ENCODE data around the gene CENPM.

Gene CENPM

DNA sequence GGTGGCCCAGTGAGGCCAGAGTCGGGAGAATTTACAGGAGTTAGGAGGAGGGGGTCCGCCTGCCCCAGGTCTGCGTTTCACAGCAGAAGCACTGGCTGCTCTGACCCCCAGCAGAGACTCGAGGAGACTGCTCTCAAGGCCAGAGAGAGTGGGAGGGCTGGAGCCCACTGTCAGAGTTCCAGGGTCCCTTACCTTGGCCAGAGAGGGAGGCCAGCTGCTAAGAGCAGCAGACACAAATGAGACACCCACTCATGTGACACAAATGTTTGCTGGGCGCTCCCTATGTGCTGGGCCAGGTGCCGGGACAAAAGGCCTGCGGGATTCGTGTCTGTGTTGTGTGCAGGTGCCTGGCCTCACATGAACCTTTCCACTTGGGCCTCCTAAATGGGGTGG lies 17.5 kb downstream of the CENPM start:
- no peak for DNase-seq

DNA sequence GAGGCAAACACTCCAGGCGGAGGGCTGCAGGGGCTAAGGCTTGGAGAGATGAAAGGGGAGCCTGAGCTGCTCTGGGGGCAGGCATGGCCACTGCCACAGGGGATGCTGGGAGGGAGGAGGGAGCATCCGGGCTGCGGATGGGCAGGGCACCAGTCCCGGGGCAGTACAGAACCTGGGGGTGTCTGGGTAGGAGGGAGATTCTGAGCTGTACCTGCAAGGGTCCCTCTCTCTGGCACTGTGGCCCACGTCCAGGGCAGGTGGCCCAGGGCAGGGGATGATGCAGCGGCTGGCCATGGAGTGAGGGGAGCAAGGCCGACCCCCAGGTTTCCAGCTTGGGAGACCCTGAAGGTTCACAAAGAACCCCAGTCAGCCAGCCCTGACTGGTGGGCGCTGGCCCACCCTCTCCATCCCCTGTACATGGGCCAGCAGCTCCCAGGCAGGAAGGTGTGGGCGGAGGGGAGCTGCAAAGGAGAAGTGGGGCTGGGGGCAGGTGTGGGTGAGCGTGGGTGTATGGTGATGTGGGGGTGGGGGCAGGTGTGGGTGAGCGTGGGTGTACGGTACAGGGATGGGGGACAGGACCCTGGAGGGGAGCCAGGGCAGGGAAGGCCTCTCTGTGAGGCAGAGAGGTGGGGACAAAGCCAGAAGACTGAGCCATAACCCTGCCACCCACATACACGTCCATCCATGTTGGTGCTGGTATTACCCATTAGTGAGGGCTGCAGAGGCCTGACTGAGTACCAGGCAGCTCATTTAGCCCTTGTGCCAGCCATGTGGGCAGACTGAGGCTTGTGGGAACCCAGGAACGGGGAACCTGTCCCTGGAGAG lies 18.1 kb downstream of the CENPM start:
- no peak for DNase-seq

DNA sequence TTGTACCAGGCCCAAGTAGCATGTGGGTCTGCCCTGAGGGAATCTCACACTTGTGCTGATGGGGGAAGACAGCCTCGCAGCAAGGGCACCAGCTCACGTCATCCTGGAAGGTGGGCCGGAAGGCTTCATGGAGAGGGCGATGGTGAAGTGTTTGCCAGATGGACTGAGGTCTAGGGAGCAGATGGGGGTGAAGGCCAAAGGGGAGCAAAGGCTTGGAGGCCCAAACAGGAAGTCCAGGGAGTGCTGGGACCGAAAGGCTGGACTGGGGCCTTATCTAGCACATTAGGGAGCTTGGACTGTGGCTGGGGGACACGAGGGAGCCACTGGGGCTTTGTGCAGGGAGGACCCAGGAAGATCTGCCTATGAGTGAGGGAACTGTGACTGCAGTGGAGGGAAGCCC lies 19.1 kb downstream of the CENPM start:
- DNase-seq, result no peak

DNA sequence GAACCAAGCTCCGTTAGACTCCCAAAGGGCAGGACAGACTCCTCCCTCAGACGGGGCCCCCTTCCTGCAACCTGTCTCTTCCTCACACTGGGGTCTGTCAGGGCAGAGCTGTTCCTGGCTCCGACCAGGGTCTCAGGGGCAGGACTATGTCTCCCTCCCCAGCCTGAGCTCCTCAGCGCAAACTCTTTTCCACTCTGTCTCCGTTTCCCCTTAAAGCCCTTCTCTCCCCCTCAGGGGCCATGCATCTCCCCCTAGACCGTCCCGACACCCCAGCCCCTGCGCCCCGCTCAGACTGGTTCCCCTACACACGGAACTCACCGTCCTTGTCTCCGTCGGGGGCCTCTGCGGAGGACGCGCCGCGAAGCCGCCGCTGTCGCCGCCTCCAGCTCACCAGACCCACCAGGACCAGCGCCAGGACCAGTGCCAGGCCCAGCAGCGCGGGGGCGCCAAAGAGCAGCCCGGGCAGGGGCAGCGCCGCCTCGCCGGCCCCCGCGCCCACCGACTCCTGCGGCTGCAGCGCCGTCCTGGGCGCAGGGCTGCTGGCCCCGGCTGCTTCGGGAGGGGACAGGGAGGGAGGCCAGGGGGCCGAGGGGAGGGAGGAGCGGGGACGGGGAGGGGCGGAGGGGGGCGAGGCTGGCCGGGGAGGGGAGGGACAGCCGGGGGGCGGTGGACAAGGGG lies 21.0 kb downstream of the CENPM start:
- DNase-seq, result peak; percentile 64

DNA sequence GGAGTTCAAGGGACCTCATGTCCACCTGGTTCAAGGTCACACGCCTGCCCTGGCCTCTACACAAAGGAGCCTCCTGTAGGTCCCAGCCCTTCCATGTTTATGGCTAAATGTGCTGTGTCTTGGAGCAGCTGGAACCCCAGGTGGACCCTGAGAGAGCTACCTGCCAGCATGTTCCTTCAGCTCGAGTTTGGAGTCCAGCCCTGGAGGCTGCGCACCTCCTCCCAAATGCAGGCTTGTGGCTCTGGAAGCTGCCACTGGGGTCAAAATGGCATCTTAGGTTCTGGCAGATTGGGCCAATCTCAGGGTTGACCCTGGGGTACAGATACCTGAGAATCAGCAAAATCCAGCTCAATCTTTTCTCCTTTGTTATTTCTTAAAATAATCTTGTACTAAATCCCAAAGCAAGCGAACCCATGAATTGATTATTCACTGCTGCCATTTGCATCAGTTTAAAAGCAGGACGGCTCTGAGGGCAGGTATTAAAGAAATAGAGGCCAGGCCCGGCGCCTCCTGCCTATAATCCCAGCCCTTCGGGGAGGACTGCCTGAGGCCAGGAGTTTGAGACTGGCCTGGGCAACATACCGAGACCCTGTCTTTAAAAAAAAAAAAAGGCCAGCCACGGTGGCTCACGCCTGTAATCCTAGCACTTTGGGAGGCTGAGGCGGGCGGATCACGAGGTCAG lies 23.2 kb downstream of the CENPM start:
- DNase-seq, result no peak

DNA sequence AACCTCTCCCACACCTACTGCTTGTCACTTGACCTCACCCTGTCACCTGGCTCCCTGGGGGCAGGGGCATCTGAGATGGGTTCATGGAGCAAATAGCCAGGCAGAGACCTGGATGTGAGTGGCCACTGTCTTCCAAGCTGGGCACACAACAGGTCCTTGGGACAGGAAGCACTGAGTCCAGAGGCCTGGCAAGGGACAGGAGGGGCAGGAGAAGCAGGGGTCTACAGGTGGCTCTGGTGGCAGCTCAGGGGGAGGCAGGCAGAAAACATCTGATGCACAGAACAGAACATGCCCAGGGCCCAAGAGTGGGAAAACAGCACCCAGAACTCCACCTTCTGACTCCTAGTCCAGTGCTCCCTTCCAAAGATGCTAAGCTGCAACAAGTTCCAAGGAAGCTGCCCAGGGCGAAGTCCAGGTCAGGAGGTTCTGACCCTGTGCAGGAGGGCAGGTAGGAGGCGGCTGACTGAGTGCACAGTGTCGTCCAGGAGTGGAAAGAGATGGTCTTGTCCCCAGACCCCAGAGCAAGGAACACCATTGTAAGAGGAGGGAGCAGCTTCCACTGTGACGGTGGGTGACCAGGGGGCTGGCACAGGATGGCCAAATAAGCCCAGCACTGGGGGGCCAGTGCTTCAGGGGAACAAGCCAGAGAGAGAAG lies 23.9 kb downstream of the CENPM start:
- DNase-seq, result no peak

DNA sequence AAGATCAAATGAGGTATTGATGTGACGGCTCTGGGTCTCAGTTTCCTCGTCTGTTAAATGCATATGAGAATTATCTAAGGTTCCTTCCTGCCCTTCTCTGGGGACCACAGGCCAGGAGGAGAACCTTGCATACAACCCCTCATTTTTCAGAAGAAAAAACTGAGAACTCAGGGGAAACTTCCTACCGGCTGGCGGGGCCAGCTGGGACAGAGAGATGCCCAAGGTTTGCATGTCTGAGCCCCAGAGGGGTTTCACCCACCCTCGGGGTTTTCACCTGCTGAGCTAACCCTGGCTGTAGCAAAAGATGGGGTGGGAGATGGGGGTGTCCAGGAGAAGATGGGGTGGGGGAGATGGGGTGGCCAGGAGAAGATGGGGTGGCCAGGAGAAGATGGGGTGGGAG lies 24.6 kb downstream of the CENPM start:
- DNase-seq, result no peak

GRCh38 chr22:41920271-41920976 lies 26.5 kb downstream of the CENPM start:
- no peak for DNase-seq

DNA sequence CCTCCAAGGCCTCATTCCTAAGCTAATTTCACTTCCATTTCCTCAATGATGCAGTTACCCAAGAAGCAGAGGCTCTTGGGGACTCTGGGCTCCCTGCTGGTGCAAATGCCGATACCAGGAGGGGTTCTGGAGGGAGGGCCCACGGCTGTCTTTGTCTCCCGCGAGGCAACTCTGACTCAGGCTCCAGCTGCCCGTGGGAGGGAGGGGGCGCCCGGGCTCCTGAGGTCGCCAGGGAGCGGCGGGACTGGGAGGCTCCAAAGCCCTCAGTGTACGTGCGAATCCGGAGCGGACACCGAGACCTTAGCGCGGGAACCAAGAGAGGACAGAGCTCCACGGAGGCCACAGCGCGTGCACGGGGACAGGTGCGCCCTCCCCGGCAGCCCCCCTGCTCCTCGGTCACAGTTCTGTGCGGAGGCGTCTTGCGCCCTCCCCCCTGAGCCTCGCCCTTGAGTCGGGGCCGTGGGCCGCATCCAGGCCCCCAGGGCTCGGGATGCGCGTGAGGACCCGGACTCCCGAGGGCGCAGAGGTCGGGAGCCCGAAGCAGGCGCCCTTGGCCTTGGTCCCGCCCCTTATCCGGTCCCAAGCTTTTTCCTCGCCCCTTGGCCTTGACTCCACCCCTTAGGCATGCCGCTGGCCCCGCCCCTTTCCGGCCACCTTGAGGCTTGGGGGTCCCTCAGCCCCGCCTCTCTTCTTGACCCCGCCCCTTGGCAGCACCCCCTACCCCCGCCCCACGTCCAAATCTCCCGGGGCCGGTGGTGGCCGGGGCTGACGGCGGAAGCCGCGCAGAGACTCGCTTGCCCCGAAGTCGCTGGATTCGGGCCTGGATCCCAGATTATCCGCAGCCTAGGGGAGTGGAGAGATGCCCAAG lies 27.4 kb downstream of the CENPM start:
- no peak for DNase-seq

DNA sequence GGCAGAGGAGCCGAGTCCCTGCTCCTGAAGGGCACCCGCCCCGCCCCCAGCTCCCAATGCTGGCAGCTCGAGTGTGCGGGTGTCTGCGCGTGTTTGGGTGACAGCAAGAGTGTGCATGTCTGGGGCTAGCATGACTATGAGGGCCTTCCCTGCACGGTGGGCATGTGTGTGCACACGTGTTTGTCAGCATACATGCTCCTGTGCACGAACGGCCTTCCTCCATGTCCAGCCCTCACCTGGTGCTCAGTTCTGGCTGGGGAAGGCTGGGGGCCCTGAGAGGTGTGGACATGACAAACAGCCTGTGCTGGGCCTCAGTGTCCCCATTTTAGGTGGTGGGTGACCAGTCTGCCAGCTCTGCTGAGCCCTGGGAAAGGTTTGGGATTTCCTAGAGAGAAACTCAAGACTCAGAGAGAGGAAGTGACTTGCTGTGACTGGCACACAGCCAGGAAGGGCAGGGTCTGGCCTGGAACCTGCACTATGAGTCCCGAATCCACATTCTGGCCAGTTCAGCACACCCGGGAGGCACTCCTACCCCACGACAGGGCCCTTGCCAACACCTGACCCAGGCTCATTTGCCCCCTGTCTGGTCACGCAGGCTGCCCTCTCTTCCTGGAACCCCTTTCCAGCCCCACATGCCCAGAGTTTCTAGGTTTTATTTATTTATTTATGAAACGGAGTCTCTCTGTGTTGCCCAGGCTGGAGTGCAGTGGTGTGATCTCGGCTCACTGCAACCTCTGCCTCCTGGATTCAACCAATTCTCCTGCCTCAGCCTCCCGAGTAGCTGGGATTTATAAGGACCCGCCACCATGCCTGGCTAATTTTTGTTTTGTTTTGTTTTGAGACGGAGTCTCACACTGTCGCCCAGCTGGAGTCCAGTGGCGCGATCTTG lies 28.8 kb downstream of the CENPM start:
- no peak for DNase-seq

DNA sequence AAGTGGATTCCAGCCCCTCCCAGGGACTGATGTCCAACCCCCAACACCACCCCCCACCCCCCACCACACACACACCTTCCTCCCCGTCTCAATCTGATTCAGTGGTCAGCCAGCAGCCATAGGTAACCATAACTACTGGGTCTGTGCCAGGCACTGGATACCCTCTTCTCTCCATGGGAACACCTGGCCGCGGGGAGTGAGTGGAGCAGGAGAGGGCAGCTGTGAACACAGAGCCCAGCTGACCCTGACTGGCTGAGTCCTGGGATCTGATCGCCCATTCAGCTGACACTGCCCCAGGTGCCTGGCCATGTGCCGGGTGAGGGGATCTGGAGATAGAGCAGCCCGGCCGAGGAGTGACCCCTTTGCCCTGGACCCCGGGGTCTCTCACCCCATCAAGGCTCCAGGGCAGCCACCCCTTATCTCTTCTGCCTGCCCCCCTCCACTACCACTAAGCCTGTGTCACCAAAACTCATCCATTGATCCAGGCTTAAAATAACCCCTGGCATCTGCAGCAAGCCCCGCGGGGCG lies 29.5 kb downstream of the CENPM start:
- DNase-seq, result no peak

DNA sequence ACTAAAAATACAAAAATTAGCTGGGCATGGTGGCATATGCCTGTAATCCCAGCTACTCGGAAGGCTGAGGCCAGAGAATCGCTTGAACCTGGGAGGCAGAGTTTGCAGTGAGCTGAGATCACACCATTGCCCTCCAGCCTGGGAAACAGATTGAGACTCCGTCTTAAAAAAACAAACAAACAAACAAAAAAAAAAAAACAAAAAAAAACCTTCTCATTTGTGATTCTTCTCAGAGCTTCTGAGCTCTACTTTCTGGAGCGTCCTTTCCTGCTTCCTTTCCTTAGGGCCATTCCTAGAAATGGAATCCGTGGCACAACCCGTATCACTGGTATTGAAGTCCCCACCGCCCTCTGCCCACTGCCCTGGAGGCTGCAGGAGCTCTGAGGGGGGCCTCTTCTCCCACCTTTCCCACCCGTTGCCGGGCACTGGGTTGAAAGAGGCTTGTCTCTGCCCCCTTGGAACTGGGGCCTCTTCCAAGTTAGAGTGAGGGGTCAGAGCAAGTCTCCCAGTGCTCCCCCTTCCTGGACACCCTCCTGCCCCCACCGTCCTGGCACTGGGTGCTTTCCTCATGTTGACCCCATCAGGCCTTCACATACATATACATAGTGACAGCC lies 30.1 kb downstream of the CENPM start:
- DNase-seq, result no peak

- DNase-seq, result no peak
Observed at GRCh38 chr22:41915786-41916493, 31.0 kb downstream of the CENPM start.

DNA sequence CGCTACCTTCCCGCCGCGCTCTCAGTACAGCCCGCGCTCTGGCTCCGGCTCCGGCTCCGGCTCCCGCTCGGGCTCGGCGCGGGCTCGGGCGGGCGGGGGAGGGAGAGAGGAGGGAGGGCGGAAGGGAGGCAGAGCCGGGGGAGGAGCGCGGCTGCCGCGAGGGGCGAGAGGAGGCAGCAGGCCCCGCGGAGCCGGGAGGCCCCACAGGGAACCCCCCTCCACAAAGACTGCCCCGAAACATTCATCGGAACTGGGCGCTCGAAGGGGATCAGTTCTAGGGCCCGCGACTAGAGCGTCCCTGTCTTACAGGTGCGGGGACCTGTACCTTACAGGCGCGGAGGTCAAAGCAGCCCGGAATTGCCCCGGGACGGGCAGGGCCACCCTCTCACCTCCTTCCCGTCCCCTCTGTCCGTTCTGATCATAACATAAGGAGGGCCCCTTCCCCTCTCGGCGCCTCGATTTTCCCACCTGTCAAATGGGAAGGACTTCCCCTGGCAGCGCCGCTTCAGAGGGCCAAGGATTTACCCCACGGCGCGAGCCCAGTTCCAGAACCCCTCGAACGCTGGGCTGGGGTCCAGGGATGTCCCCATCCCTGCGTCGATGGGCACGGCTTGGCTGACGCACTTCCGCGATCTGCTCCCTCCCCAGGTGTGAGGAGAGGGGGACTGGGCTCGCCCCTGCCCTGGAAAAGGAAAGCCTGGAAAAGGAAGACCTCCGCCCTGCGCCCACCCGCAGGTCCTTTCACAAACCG lies 31.7 kb downstream of the CENPM start, which contains the start of gene SHISA8:
SHISA8 (minus strand) TSS at position 40 of the 751 bp plus-strand sequence. CDS start 407 bp downstream, outside the sequence.
- DNase-seq, result peak; percentile 38

- DNase-seq, result no peak
Observed at GRCh38 chr22:41914611-41915034, 32.3 kb downstream of the CENPM start.

DNA sequence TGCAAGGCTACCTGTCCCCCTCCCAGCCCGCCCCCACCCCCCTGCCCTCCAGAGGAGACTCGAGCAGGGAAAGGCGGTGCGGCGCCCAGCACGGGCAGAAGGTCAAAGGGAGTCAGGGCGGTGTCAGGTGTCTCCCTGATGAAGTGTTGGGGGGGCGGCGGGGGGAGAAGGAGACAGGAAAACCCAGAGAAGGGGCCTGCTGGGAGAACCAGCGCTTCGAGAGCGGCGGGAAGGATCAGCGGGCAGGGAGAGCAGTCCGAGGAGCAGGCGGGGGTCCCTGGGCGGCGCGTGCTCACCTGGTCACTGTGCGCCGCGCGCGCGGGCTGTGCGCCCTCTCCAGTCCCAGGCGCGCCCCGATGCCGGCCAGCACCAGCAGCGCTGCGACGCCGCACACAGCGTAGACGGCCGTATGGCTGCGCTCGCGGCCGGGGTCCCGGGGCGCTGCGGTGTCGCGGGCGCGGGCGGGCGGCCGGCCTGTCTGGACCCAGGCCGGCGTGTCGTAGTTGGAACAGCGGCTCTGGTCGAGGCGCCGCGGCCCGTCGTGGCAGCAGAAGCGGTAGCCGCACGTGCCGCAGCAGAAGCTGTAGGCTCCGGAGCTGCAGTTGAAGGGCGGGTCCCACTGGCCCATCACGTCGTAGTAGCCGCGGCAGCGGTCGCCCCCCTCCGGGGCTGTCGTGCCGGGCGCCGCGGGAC lies 33.0 kb downstream of the CENPM start:
- DNase-seq, result no peak

DNA sequence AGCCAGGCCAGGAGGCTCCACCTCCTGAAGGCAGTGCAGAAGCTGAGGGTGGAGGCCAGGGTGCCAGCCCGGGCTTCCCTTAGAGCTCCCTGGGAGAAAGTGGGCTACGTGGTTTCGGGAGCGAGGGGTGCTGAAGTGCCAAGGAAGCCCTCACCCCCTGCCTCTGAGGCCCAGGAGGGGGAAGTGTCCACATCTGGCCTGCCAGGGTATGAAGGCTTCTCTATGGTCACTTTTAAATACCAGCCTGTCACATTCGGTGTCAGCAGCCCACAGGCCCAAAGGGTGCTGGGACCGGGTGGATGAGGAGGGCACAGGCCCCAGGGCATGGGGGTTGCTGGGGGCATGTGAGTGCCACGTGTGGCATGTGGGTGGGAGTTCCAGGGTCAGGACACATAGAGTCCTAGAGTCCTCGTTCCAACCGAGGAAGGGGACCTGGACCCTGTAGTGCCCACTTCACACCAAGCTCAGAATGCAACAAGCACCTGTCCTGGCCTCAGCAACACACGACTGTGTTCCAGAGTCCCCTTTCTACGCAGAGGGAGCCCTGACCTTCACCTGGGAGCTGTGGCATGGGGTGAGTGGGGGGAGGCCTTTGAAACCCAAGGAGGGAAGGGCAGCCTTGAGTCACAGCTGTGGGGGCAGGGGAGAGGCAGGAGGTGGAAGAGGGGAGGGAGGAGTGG lies 33.8 kb downstream of the CENPM start:
- DNase-seq, result no peak
